Measurements from ENCODE around the gene ALDH1A3. TPM values are rescaled to one million over a fixed set of nuclear protein-coding genes. Genes with fewer than 3 reads are reported as not detected.

The ALDH1A3 gene
- total RNA-seq, 2 experiments from 2014 or later: not detected

GRCh38 chr15:100908466-100908865, 28.8 kb downstream of the ALDH1A3 start:
- ChIA-PET CTCF (interaction anchor here (2.8 kb wide), 1 partner anchor 9 kb away, joined by 14 read pairs; no protein-coding TSS in a partner anchor), POLR2A (no interaction called here)
- Mint-ChIP-seq H3K4me1 (no peaks in the 10 kb centered on the region), H3K4me3 (no peak overlapping the region), H3K27ac (no peak overlapping the region), H3K27me3 (peaks cover 17% of the 10 kb centered on the region), H3K36me3 (ENCODE audit: low read depth) (no peaks in the 10 kb centered on the region), H3K9me3 (no peaks in the 10 kb centered on the region)
- DNase-seq: no peak

- no peaks in the 10 kb centered on the region for H3K9me3 Mint-ChIP-seq
- DNase-seq: no peak
- ChIA-PET CTCF (no interaction called here), POLR2A (no interaction called here)
- no peaks in the 10 kb centered on the region for H3K36me3 Mint-ChIP-seq (ENCODE audit: low read depth)
- H3K27ac Mint-ChIP-seq: no peak overlapping the region
- H3K4me1 Mint-ChIP-seq: no peaks in the 10 kb centered on the region
- no peak overlapping the region for H3K4me3 Mint-ChIP-seq
- peaks cover 26% of the 10 kb centered on the region for H3K27me3 Mint-ChIP-seq
These were observed 29.9 kb downstream of the ALDH1A3 start for GRCh38 chr15:100909565-100909964.

GRCh38 chr15:100909989-100910955, 30.6 kb downstream of the ALDH1A3 start:
- ChIA-PET CTCF (no interaction called here), POLR2A (no interaction called here)
- peaks cover 30% of the 10 kb centered on the region for H3K27me3 Mint-ChIP-seq

GRCh38 chr15:100911086-100911485, 31.5 kb downstream of the ALDH1A3 start:
- CTCF ChIA-PET: no interaction called here

More at GRCh38 chr15:100909989-100910955, 30.6 kb downstream of the ALDH1A3 start:
- Mint-ChIP-seq H3K4me3 (no peak overlapping the region), H3K27ac (no peak overlapping the region), H3K36me3 (ENCODE audit: low read depth) (no peaks in the 10 kb centered on the region), H3K9me3 (no peaks in the 10 kb centered on the region), H3K4me1 (no peaks in the 10 kb centered on the region)
- DNase-seq: no peak

GRCh38 chr15:100913961-100914360, 34.3 kb downstream of the ALDH1A3 start:
- Mint-ChIP-seq H3K9me3 (no peaks in the 10 kb centered on the region), H3K4me3 (no peak overlapping the region), H3K36me3 (ENCODE audit: low read depth) (no peaks in the 10 kb centered on the region), H3K27me3 (peaks cover 47% of the 10 kb centered on the region), H3K27ac (no peak overlapping the region), H3K4me1 (peaks cover 9% of the 10 kb centered on the region)
- ChIA-PET CTCF (no interaction called here), POLR2A (no interaction called here)
- DNase-seq: no peak

More at GRCh38 chr15:100911086-100911485, 31.5 kb downstream of the ALDH1A3 start:
- Mint-ChIP-seq H3K27ac (no peak overlapping the region), H3K36me3 (ENCODE audit: low read depth) (no peaks in the 10 kb centered on the region), H3K27me3 (peaks cover 28% of the 10 kb centered on the region), H3K9me3 (no peaks in the 10 kb centered on the region), H3K4me3 (no peak overlapping the region), H3K4me1 (no peaks in the 10 kb centered on the region)
- POLR2A ChIA-PET: no interaction called here
- DNase-seq: no peak

GRCh38 chr15:100914876-100915275, 35.2 kb downstream of the ALDH1A3 start:
- Mint-ChIP-seq H3K4me3 (no peak overlapping the region), H3K27me3 (peaks cover 49% of the 10 kb centered on the region), H3K36me3 (ENCODE audit: low read depth) (no peaks in the 10 kb centered on the region)

GRCh38 chr15:100918034-100918689, 38.5 kb downstream of the ALDH1A3 start:
- Mint-ChIP-seq H3K4me3 (peak overlapping the region; percentile 56), H3K9me3 (no peaks in the 10 kb centered on the region), H3K27ac (no peak overlapping the region), H3K4me1 (peaks cover 27% of the 10 kb centered on the region), H3K27me3 (peaks cover 70% of the 10 kb centered on the region), H3K36me3 (ENCODE audit: low read depth) (no peaks in the 10 kb centered on the region)
- peak; percentile 75 for DNase-seq
- ChIA-PET POLR2A (interaction anchor here (1.3 to 2.6 kb wide), 2 partner anchors 81 to 90 kb away, joined by 3 to 8 read pairs; no protein-coding TSS in a partner anchor), CTCF (interaction anchor here (0.9 to 7.2 kb wide), 22 partner anchors 9 to 353 kb away, joined by 3 to 169 read pairs (median 4); no protein-coding TSS in a partner anchor)

More at GRCh38 chr15:100914876-100915275, 35.2 kb downstream of the ALDH1A3 start:
- Mint-ChIP-seq H3K4me1 (peaks cover 10% of the 10 kb centered on the region), H3K27ac (no peak overlapping the region), H3K9me3 (no peaks in the 10 kb centered on the region)
- CTCF ChIA-PET: interaction anchor here (1.8 to 7.2 kb wide), 2 partner anchors 93 to 565 kb away, joined by 5 to 169 read pairs; no protein-coding TSS in a partner anchor
- no peak for DNase-seq
- POLR2A ChIA-PET: no interaction called here

- Mint-ChIP-seq H3K27me3 (peaks cover 68% of the 10 kb centered on the region), H3K4me1 (peaks cover 27% of the 10 kb centered on the region), H3K4me3 (peak within 1 kb of the TSS; percentile 56), H3K27ac (no peak within 1 kb of the TSS), H3K36me3 (ENCODE audit: low read depth) (no peaks in the 10 kb centered on the region), H3K9me3 (no peaks in the 10 kb centered on the region)
- peak; percentile 19 for DNase-seq
- POLR2A ChIA-PET: interaction anchor here (0.7 to 2.6 kb wide), 3 partner anchors 80 to 286 kb away, joined by 3 to 8 read pairs (median 3); no protein-coding TSS in a partner anchor
- CTCF ChIA-PET: interaction anchor here (0.9 to 7.2 kb wide), 13 partner anchors 9 to 352 kb away, joined by 3 to 169 read pairs (median 4); no protein-coding TSS in a partner anchor
These were observed 39.3 kb downstream of the ALDH1A3 start, which contains the start of gene LRRK1 for GRCh38 chr15:100918690-100919480. Gene LRRK1, plus strand, starts transcription at chr15:100919357. Its CDS starts 5,276 bp downstream, at chr15:100924633.

- DNase-seq: peak; percentile 21
- H3K4me3 Mint-ChIP-seq: peak overlapping the region; percentile 50
- POLR2A ChIA-PET: interaction anchor here (0.5 kb wide), 1 partner anchor 1620 kb away, joined by 4 read pairs; no protein-coding TSS in a partner anchor
These were observed 40.1 kb downstream of the ALDH1A3 start for GRCh38 chr15:100919481-100920405.

GRCh38 chr15:100920516-100921135, 41.0 kb downstream of the ALDH1A3 start:
- POLR2A ChIA-PET: interaction anchor here (0.5 kb wide), 1 partner anchor 1621 kb away, joined by 4 read pairs; no protein-coding TSS in a partner anchor
- Mint-ChIP-seq H3K4me3 (peak overlapping the region; percentile 50), H3K4me1 (peaks cover 27% of the 10 kb centered on the region), H3K27ac (no peak overlapping the region), H3K36me3 (ENCODE audit: low read depth) (no peaks in the 10 kb centered on the region), H3K27me3 (peaks cover 56% of the 10 kb centered on the region), H3K9me3 (no peaks in the 10 kb centered on the region)
- CTCF ChIA-PET: interaction anchor here (7.2 kb wide), 1 partner anchor 87 kb away, joined by 169 read pairs; no protein-coding TSS in a partner anchor
- no peak for DNase-seq

More at GRCh38 chr15:100919481-100920405, 40.1 kb downstream of the ALDH1A3 start:
- H3K27ac Mint-ChIP-seq: no peak overlapping the region
- H3K4me1 Mint-ChIP-seq: peaks cover 27% of the 10 kb centered on the region
- no peaks in the 10 kb centered on the region for H3K36me3 Mint-ChIP-seq (ENCODE audit: low read depth)
- CTCF ChIA-PET: interaction anchor here (1.2 to 7.2 kb wide), 6 partner anchors 8 to 351 kb away, joined by 3 to 169 read pairs (median 6); no protein-coding TSS in a partner anchor
- no peaks in the 10 kb centered on the region for H3K9me3 Mint-ChIP-seq
- peaks cover 60% of the 10 kb centered on the region for H3K27me3 Mint-ChIP-seq
